Measurements from ENCODE around the gene TMEM236.

Gene TMEM236

GRCh38 chr10:17771017-17771416, 19.0 kb downstream of the TMEM236 start:
- H3K4me3 ChIP-seq (ENCODE audit: low read depth, low read length), result no peak overlapping the region
- DNase-seq (ENCODE audit: low read depth), result no peak
- TF ChIP-seq POLR2A (IDR thresholded peaks at IDR 0.05; ENCODE audit: extremely low read depth, insufficient read length) (no peak), MYC (IDR thresholded peaks at IDR 0.05; ENCODE audit: low read depth, low read length) (no peak), CTCF (IDR thresholded peaks at IDR 0.05; ENCODE audit: low read depth, low read length) (no peak), MAX (IDR thresholded peaks at IDR 0.05; ENCODE audit: low read depth, low read length) (no peak)

GRCh38 chr10:17779784-17780183, 27.8 kb downstream of the TMEM236 start:
- no peak for TF ChIP-seq MAX (IDR thresholded peaks at IDR 0.05; ENCODE audit: low read depth, low read length)
- no peak for TF ChIP-seq MYC (IDR thresholded peaks at IDR 0.05; ENCODE audit: low read depth, low read length)
- no peak for TF ChIP-seq CTCF (IDR thresholded peaks at IDR 0.05; ENCODE audit: low read depth, low read length)
- TF ChIP-seq POLR2A (IDR thresholded peaks at IDR 0.05; ENCODE audit: extremely low read depth, insufficient read length), result no peak
- no peak for DNase-seq (ENCODE audit: low read depth)
- no peak overlapping the region for H3K4me3 ChIP-seq (ENCODE audit: low read depth, low read length)

GRCh38 chr10:17780727-17781126, 28.7 kb downstream of the TMEM236 start:
- no peak overlapping the region for H3K4me3 ChIP-seq (ENCODE audit: low read depth, low read length)
- no peak for DNase-seq (ENCODE audit: low read depth)
- TF ChIP-seq MYC (IDR thresholded peaks at IDR 0.05; ENCODE audit: low read depth, low read length) (no peak), MAX (IDR thresholded peaks at IDR 0.05; ENCODE audit: low read depth, low read length) (no peak)

- no peak for DNase-seq (ENCODE audit: low read depth)
- peak; percentile 13 for TF ChIP-seq CTCF (IDR thresholded peaks at IDR 0.05; ENCODE audit: low read depth, low read length)
- TF ChIP-seq POLR2A (IDR thresholded peaks at IDR 0.05; ENCODE audit: extremely low read depth, insufficient read length), result no peak
- H3K4me3 ChIP-seq (ENCODE audit: low read depth, low read length), result no peak overlapping the region
Observed at GRCh38 chr10:17781856-17782255, 29.9 kb downstream of the TMEM236 start.

- H3K4me3 ChIP-seq (ENCODE audit: low read depth, low read length), result no peak overlapping the region
- no peak for TF ChIP-seq MAX (IDR thresholded peaks at IDR 0.05; ENCODE audit: low read depth, low read length)
- no peak for TF ChIP-seq POLR2A (IDR thresholded peaks at IDR 0.05; ENCODE audit: extremely low read depth, insufficient read length)
- TF ChIP-seq MYC (IDR thresholded peaks at IDR 0.05; ENCODE audit: low read depth, low read length), result no peak
- no peak for DNase-seq (ENCODE audit: low read depth)
Observed at GRCh38 chr10:17782921-17783665, 31.1 kb downstream of the TMEM236 start.

- no peak for TF ChIP-seq CTCF (IDR thresholded peaks at IDR 0.05; ENCODE audit: low read depth, low read length)
- no peak for TF ChIP-seq MAX (IDR thresholded peaks at IDR 0.05; ENCODE audit: low read depth, low read length)
- TF ChIP-seq MYC (IDR thresholded peaks at IDR 0.05; ENCODE audit: low read depth, low read length), result no peak
- no peak for TF ChIP-seq POLR2A (IDR thresholded peaks at IDR 0.05; ENCODE audit: extremely low read depth, insufficient read length)
- H3K4me3 ChIP-seq (ENCODE audit: low read depth, low read length), result no peak overlapping the region
- DNase-seq (ENCODE audit: low read depth), result no peak
Observed at GRCh38 chr10:17783751-17784150, 31.8 kb downstream of the TMEM236 start.

Data from NB4 (cell line).